Measurements from ENCODE around the gene TBC1D22A.
"Not testable (repeated sequence)": the region's sequence is repeated elsewhere in the genome, so short reads cannot be mapped to it uniquely, and the experiment has no call there.

The TBC1D22A gene

GRCh38 chr22:47116426-47117341, 354.2 kb downstream of the TBC1D22A start:
- no peak for TF ChIP-seq OSR1 (CRISPR knock-in tag; IDR thresholded peaks at IDR 0.05)
- TF ChIP-seq POU6F1 (CRISPR knock-in tag; IDR thresholded peaks at IDR 0.05; ENCODE audit: borderline replicate concordance, low read depth): no peak
- TF ChIP-seq ARNTL (CRISPR knock-in tag; IDR thresholded peaks at IDR 0.05; ENCODE audit: borderline replicate concordance, low read depth): no peak
- TF ChIP-seq PATZ1 (CRISPR knock-in tag; IDR thresholded peaks at IDR 0.05; ENCODE audit: borderline replicate concordance): no peak
- TF ChIP-seq RARB (CRISPR knock-in tag; IDR thresholded peaks at IDR 0.05): no peak
- TF ChIP-seq ZNF70 (CRISPR knock-in tag; IDR thresholded peaks at IDR 0.05): no peak
- TF ChIP-seq BACH2 (CRISPR knock-in tag; IDR thresholded peaks at IDR 0.05; ENCODE audit: borderline replicate concordance): no peak
- no peak for ATAC-seq

- ATAC-seq: not testable (repeated sequence)
Measured at GRCh38 chr22:47117442-47117841, 355.0 kb downstream of the TBC1D22A start.

GRCh38 chr22:47119181-47119580, 356.7 kb downstream of the TBC1D22A start:
- TF ChIP-seq ESRRG (CRISPR knock-in tag; IDR thresholded peaks at IDR 0.05): no peak
- no peak for TF ChIP-seq ARNTL (CRISPR knock-in tag; IDR thresholded peaks at IDR 0.05; ENCODE audit: borderline replicate concordance, low read depth)
- no peak for TF ChIP-seq CREB5 (CRISPR knock-in tag; IDR thresholded peaks at IDR 0.05; ENCODE audit: low read depth)
- no peak for TF ChIP-seq POU6F1 (CRISPR knock-in tag; IDR thresholded peaks at IDR 0.05; ENCODE audit: borderline replicate concordance, low read depth)
- TF ChIP-seq ISL1 (CRISPR knock-in tag; IDR thresholded peaks at IDR 0.05): no peak
- no peak for TF ChIP-seq ZNF8 (CRISPR knock-in tag; IDR thresholded peaks at IDR 0.05)
- TF ChIP-seq GLIS3 (CRISPR knock-in tag; IDR thresholded peaks at IDR 0.05): no peak
- TF ChIP-seq CSRNP3 (CRISPR knock-in tag; IDR thresholded peaks at IDR 0.05): no peak
- TF ChIP-seq RARB (CRISPR knock-in tag; IDR thresholded peaks at IDR 0.05): no peak
- no peak for TF ChIP-seq ZNF70 (CRISPR knock-in tag; IDR thresholded peaks at IDR 0.05)
- no peak for TF ChIP-seq ZFP30 (CRISPR knock-in tag; IDR thresholded peaks at IDR 0.05)
- no peak for TF ChIP-seq CSDC2 (CRISPR knock-in tag; IDR thresholded peaks at IDR 0.05)
- no peak for TF ChIP-seq ZC3H10 (CRISPR knock-in tag; IDR thresholded peaks at IDR 0.05)
- TF ChIP-seq OSR1 (CRISPR knock-in tag; IDR thresholded peaks at IDR 0.05): no peak
- ATAC-seq: no peak

GRCh38 chr22:47120399-47120798, 357.9 kb downstream of the TBC1D22A start:
- TF ChIP-seq ISL1 (CRISPR knock-in tag; IDR thresholded peaks at IDR 0.05): no peak
- no peak for ATAC-seq

GRCh38 chr22:47121791-47122190, 359.3 kb downstream of the TBC1D22A start:
- no peak for ATAC-seq
- TF ChIP-seq TCF4 (CRISPR knock-in tag; IDR thresholded peaks at IDR 0.05; ENCODE audit: borderline replicate concordance): no peak
- no peak for TF ChIP-seq PPARA (CRISPR knock-in tag; IDR thresholded peaks at IDR 0.05; ENCODE audit: borderline replicate concordance)
- TF ChIP-seq SNAI2 (CRISPR knock-in tag; IDR thresholded peaks at IDR 0.05): no peak
- no peak for TF ChIP-seq ESRRG (CRISPR knock-in tag; IDR thresholded peaks at IDR 0.05)
- no peak for TF ChIP-seq OSR1 (CRISPR knock-in tag; IDR thresholded peaks at IDR 0.05)
- no peak for TF ChIP-seq TSHZ2 (CRISPR knock-in tag; IDR thresholded peaks at IDR 0.05)
- TF ChIP-seq ZNF70 (CRISPR knock-in tag; IDR thresholded peaks at IDR 0.05): no peak
- no peak for TF ChIP-seq POU6F1 (CRISPR knock-in tag; IDR thresholded peaks at IDR 0.05; ENCODE audit: borderline replicate concordance, low read depth)
- TF ChIP-seq ZFP3 (CRISPR knock-in tag; IDR thresholded peaks at IDR 0.05): no peak
